ENCODE measurements around the gene SNAPIN.

GRCh38 chr1:153638261-153638660, 20.2 kb upstream of the SNAPIN start:
- TF ChIP-seq, protein P1, sequence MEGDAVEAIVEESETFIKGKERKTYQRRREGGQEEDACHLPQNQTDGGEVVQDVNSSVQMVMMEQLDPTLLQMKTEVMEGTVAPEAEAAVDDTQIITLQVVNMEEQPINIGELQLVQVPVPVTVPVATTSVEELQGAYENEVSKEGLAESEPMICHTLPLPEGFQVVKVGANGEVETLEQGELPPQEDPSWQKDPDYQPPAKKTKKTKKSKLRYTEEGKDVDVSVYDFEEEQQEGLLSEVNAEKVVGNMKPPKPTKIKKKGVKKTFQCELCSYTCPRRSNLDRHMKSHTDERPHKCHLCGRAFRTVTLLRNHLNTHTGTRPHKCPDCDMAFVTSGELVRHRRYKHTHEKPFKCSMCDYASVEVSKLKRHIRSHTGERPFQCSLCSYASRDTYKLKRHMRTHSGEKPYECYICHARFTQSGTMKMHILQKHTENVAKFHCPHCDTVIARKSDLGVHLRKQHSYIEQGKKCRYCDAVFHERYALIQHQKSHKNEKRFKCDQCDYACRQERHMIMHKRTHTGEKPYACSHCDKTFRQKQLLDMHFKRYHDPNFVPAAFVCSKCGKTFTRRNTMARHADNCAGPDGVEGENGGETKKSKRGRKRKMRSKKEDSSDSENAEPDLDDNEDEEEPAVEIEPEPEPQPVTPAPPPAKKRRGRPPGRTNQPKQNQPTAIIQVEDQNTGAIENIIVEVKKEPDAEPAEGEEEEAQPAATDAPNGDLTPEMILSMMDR (IDR thresholded peaks at IDR 0.05; ENCODE audit: low read length) = no peak
- TF ChIP-seq EZH2 (optimal IDR thresholded peaks at IDR 0.05; ENCODE audit: low read depth, low read length) (no peak), EZH2phosphoT487 (IDR thresholded peaks at IDR 0.05; ENCODE audit: low read length) (no peak)

Data from MM.1S (cell line).